GM12874 (cell line): ENCODE results near the gene JUNB.

ENCODE experiments used
- CTCF ChIP-seq: IDR thresholded peaks from 2 replicates; pipeline ENCODE4 v1.5.1; 2011; ENCODE audit warnings: low read depth, mild to moderate bottlenecking, control low read depth, low read length, moderate library complexity; ENCODE audit not compliant: insufficient read depth

The JUNB gene

GRCh38 chr19:12783291-12783848, 7.9 kb upstream of the JUNB start:
- no peak for TF ChIP-seq CTCF

- no peak for TF ChIP-seq CTCF
Measured at GRCh38 chr19:12783849-12784393, 7.4 kb upstream of the JUNB start.

GRCh38 chr19:12784394-12784870, 6.9 kb upstream of the JUNB start:
- TF ChIP-seq CTCF, result no peak

GRCh38 chr19:12784871-12785430, 6.3 kb upstream of the JUNB start:
- TF ChIP-seq CTCF, result no peak

GRCh38 chr19:12785431-12786031, 5.8 kb upstream of the JUNB start:
- no peak for TF ChIP-seq CTCF

- no peak for TF ChIP-seq CTCF
Measured at GRCh38 chr19:12786141-12786870, 5.0 kb upstream of the JUNB start.

- TF ChIP-seq CTCF, result no peak
Measured at GRCh38 chr19:12786952-12787351, 4.3 kb upstream of the JUNB start.
